GM23338 (cell line): ENCODE measurements around the gene CSTB. TPM values are rescaled to one million over a fixed set of nuclear protein-coding genes. Genes with fewer than 3 reads are reported as not detected.

Experiments used
- ATAC-seq: fragments of 200-7000 bp; cut with Tn5 transposase; 3 replicates; pipeline ENCODE4 v1.9.1; 2020
- DNase-seq: peaks from one replicate; pipeline ENCODE4 v3.0.0-alpha.2; 2015; ENCODE audit warnings: low spot score
- H2AFZ ChIP-seq: fragments of 200-600 bp; sonication (generic); 2 replicates; pipeline ENCODE4 v1.8.0; 2016; ENCODE audit warnings: antibody characterized with exemption, mild to moderate bottlenecking, moderate library complexity
- H3F3A ChIP-seq: fragments of 200-600 bp; sonication (generic); replicated peaks from 2 replicates; pipeline ENCODE4 v1.8.0; 2017; ENCODE audit warnings: antibody characterized with exemption, mixed run types, low read depth
- H3K27ac ChIP-seq: fragments of 200-600 bp; sonication (generic); 2 replicates; pipeline ENCODE4 v1.6.1; 2016; ENCODE audit warnings: low read depth
- H3K27me3 ChIP-seq: fragments of 200-600 bp; sonication (generic); 2 replicates; pipeline ENCODE4 v1.8.0; 2016; ENCODE audit warnings: mild to moderate bottlenecking, mixed run types, moderate library complexity; ENCODE audit not compliant: insufficient read depth
- H3K36me3 ChIP-seq: fragments of 200-600 bp; sonication (generic); 2 replicates; pipeline ENCODE4 v1.8.0; 2016; ENCODE audit warnings: mild to moderate bottlenecking; ENCODE audit not compliant: insufficient read depth
- H3K4me1 ChIP-seq: fragments of 200-600 bp; sonication (generic); 2 replicates; pipeline ENCODE4 v1.8.0; 2016; ENCODE audit warnings: mild to moderate bottlenecking, moderate library complexity; ENCODE audit not compliant: insufficient read depth
- H3K4me2 ChIP-seq: fragments of 200-600 bp; sonication (generic); 2 replicates; pipeline ENCODE4 v1.7.1; 2017; ENCODE audit warnings: mixed run types
- H3K4me3 ChIP-seq: fragments of 200-600 bp; sonication (generic); 2 replicates; pipeline ENCODE4 v1.6.1; 2016; ENCODE audit warnings: mixed run types
- H3K79me2 ChIP-seq: fragments of 200-600 bp; sonication (generic); replicated peaks from 2 replicates; pipeline ENCODE4 v1.8.0; 2017; ENCODE audit warnings: mild to moderate bottlenecking; ENCODE audit not compliant: insufficient read depth
- H3K9me2 ChIP-seq: fragments of 200-600 bp; sonication (generic); 2 replicates; pipeline ENCODE4 v1.8.0; 2017; ENCODE audit not compliant: insufficient read depth
- H4K20me1 ChIP-seq: fragments of 200-600 bp; sonication (generic); replicated peaks from 2 replicates; pipeline ENCODE4 v1.8.0; 2017; ENCODE audit warnings: mild to moderate bottlenecking; ENCODE audit not compliant: insufficient read depth
- H3K27ac Mint-ChIP-seq: 2 replicates; pipeline ENCODE4 v1.8.0; 2020; ENCODE audit warnings: inconsistent platforms, mild to moderate bottlenecking, moderate library complexity, mixed read lengths
- H3K27me3 Mint-ChIP-seq: 3 replicates; pipeline ENCODE4 v1.8.0; 2022; ENCODE audit warnings: low read depth, mild to moderate bottlenecking, moderate library complexity, mixed read lengths, inconsistent platforms; ENCODE audit not compliant: insufficient read depth, poor library complexity
- H3K36me3 Mint-ChIP-seq: 3 replicates; pipeline ENCODE4 v1.8.0; 2021; ENCODE audit warnings: low read depth, mild to moderate bottlenecking, inconsistent platforms, moderate library complexity, mixed read lengths
- H3K4me1 Mint-ChIP-seq: 3 replicates; pipeline ENCODE4 v1.8.0; 2020; ENCODE audit warnings: mild to moderate bottlenecking, inconsistent platforms, mixed read lengths
- H3K4me3 Mint-ChIP-seq: 3 replicates; pipeline ENCODE4 v1.8.0; 2021; ENCODE audit warnings: moderate library complexity, mild to moderate bottlenecking, inconsistent platforms, mixed read lengths
- H3K9me3 Mint-ChIP-seq: 3 replicates; pipeline ENCODE4 v1.8.0; 2020; ENCODE audit warnings: moderate library complexity, mild to moderate bottlenecking, inconsistent platforms, mixed read lengths
- CREB1 ChIP-seq: fragments of 250-450 bp; sonication (Bioruptor Pico); IDR thresholded peaks from 2 replicates; pipeline ENCODE4 v1.5.0; 2020; ENCODE audit warnings: low read depth, mild to moderate bottlenecking, moderate library complexity
- CTCF ChIP-seq, 2 experiments: fragments of 200-600 bp in 1 of 2; sonication (generic) in 1 of 2; conservative IDR thresholded peaks; 2 replicates each; pipeline versions ENCODE4 v1.5.1 to v1.6.1; 2016 to 2017; ENCODE audit warnings: antibody characterized with exemption in 2 of 2, low read depth in 2 of 2, mild to moderate bottlenecking in 2 of 2, moderate library complexity in 1 of 2
- ETS1 ChIP-seq: IDR thresholded peaks from 2 replicates; pipeline ENCODE4 v1.6.1; 2016; ENCODE audit warnings: antibody characterized with exemption
- EZH2 ChIP-seq: fragments of 200-600 bp; sonication (generic); IDR thresholded peaks from one replicate; pipeline ENCODE4 v1.8.0; 2017; ENCODE audit warnings: antibody characterized with exemption, mild to moderate bottlenecking, low read depth; ENCODE audit not compliant: unreplicated experiment
- EZH2phosphoT487 ChIP-seq: fragments of 200-600 bp; sonication (generic); IDR thresholded peaks from one replicate; pipeline ENCODE4 v1.8.1; 2018; ENCODE audit warnings: antibody characterized with exemption; ENCODE audit not compliant: unreplicated experiment
- JUNB ChIP-seq: IDR thresholded peaks from one replicate; pipeline ENCODE4 v1.6.1; 2016; ENCODE audit warnings: antibody characterized with exemption; ENCODE audit not compliant: unreplicated experiment
- NANOG ChIP-seq: IDR thresholded peaks from 2 replicates; pipeline ENCODE4 v1.6.1; 2016; ENCODE audit warnings: antibody characterized with exemption, borderline replicate concordance
- POLR2AphosphoS5 ChIP-seq: IDR thresholded peaks from 2 replicates; pipeline ENCODE4 v1.6.1; 2016; ENCODE audit warnings: antibody characterized with exemption, low read depth
- REST ChIP-seq: IDR thresholded peaks from one replicate; pipeline ENCODE4 v1.6.1; 2018; ENCODE audit warnings: antibody characterized with exemption; ENCODE audit not compliant: unreplicated experiment
- STAT1 ChIP-seq: IDR thresholded peaks from one replicate; pipeline ENCODE4 v1.6.1; 2016; ENCODE audit warnings: antibody characterized with exemption; ENCODE audit not compliant: unreplicated experiment
- ZNF114 ChIP-seq: fragments of 250-450 bp; sonication (Bioruptor Pico); IDR thresholded peaks from 2 replicates; pipeline ENCODE4 v1.5.0; 2020; ENCODE audit warnings: mild to moderate bottlenecking, moderate library complexity
- ZNF331 ChIP-seq: fragments of 250-450 bp; sonication (Bioruptor Pico); IDR thresholded peaks from 2 replicates; pipeline ENCODE4 v1.5.0; 2020; ENCODE audit warnings: low read depth, mild to moderate bottlenecking, moderate library complexity
- ZNF462 ChIP-seq: fragments of 250-450 bp; sonication (Bioruptor Pico); IDR thresholded peaks from 2 replicates; pipeline ENCODE4 v1.5.0; 2020; ENCODE audit warnings: mild to moderate bottlenecking, moderate library complexity
- polyA plus RNA-seq: library from polyadenylated mRNA; unstranded; fragments of >200 nt; fragmentation: Nextera tagmentation; extraction: Ambion mirVana; gene quantifications from 2 replicates; pipeline ENCODE4 v1.2.1, GENCODE V29; 2016
- total RNA-seq: library from RNA; depleted of rRNA; stranded (reverse); fragments of >200 nt; shearing (Covaris generic); gene quantifications from 2 replicates; pipeline ENCODE4 v1.2.3, GENCODE V29; 2014

Gene CSTB
- total and polyA plus RNA-seq, 2 experiments from 2014 or later, result 10.0 to 142 TPM

- H2AFZ ChIP-seq, result no peak overlapping the region
- Mint-ChIP-seq H3K4me3 (no peak overlapping the region), H3K27ac (no peak overlapping the region), H3K27me3 (peaks cover 8% of the 10 kb centered on the region), H3K9me3 (peaks cover 17% of the 10 kb centered on the region; the same call in 2 of the 3 replicates), H3K36me3 (peaks cover 13% of the 10 kb centered on the region; the same call in 2 of the 3 replicates), H3K4me1 (peaks cover 6% of the 10 kb centered on the region; the same call in 2 of the 3 replicates)
- H4K20me1 ChIP-seq, result no peaks in the 10 kb centered on the region
- H3K79me2 ChIP-seq, result no peaks in the 10 kb centered on the region
- H3K36me3 ChIP-seq, result no peaks in the 10 kb centered on the region
- TF ChIP-seq ZNF331 (CRISPR knock-in tag), result no peak
- TF ChIP-seq CTCF (conservative IDR thresholded peaks at IDR 0.05; ENCODE audit: low read depth in 2 of 2), result no peak
- TF ChIP-seq JUNB, result no peak
- TF ChIP-seq ETS1, result no peak
- no peak for TF ChIP-seq ZNF462
- no peak for TF ChIP-seq POLR2AphosphoS5
- no peak for TF ChIP-seq STAT1
- TF ChIP-seq CREB1 (CRISPR knock-in tag), result no peak
- no peak for TF ChIP-seq REST
- TF ChIP-seq NANOG, result no peak
- no peak for TF ChIP-seq ZNF114 (CRISPR knock-in tag)
- no peak for TF ChIP-seq EZH2
- TF ChIP-seq EZH2phosphoT487, result no peak
- H3K27ac ChIP-seq, result no peak overlapping the region
- no peak overlapping the region for H3K4me3 ChIP-seq
- no peaks in the 10 kb centered on the region for H3K27me3 ChIP-seq
- no peaks in the 10 kb centered on the region for H3K9me2 ChIP-seq
- no peak overlapping the region for H3K4me2 ChIP-seq
- DNase-seq, result no peak
- no peaks in the 10 kb centered on the region for H3F3A ChIP-seq
- H3K4me1 ChIP-seq, result 0 out of 2 replicates have a peak, but pooled peaks cover 5% of the 10 kb centered on the region
- no peak for ATAC-seq
These were observed 48.5 kb upstream of the CSTB start for GRCh38 chr21:43824333-43825241.
